Hematopoietic multipotent progenitor cell treated with erythropoietin and hydrocortisone succinate and interleukin-3 and kit ligand, for 6 days (in vitro differentiated cells): ENCODE results near the gene FOS.
A peak's percentile ranks its signal among the peaks of the same experiment; 100 is the strongest.

ENCODE experiments used
- DNase-seq: peaks from one replicate; pipeline ENCODE4 v3.0.0-alpha.2; 2015

FOS gene

DNA sequence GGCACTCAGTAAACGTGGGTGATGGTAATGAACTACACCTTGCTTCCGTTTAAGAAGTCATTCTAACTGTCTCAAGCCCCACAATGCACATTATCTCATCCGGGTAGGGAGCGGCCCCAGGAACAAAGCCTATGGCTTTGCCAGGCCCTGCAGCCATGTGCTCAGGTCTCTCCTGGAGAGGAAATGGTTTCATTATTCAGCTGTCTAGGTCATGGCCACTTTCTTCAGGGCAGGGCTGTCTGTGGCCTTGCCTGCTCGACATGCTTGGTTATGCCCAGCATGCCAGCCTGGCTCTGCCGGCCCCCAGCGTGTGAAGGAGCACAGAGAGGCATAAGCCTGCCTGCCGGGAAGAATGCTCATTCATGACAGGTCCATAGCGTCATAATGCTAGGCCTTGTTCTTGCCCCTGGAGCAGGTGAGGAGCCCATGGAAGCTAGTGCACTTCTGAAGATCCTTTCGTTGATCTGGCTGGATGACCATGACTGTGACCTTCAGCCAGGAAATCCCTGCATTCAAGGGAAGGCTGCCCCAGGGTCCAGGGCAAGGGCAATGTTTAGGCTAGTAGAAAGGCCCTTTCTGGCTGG lies 26.3 kb upstream of the FOS start:
- no peak for DNase-seq

DNA sequence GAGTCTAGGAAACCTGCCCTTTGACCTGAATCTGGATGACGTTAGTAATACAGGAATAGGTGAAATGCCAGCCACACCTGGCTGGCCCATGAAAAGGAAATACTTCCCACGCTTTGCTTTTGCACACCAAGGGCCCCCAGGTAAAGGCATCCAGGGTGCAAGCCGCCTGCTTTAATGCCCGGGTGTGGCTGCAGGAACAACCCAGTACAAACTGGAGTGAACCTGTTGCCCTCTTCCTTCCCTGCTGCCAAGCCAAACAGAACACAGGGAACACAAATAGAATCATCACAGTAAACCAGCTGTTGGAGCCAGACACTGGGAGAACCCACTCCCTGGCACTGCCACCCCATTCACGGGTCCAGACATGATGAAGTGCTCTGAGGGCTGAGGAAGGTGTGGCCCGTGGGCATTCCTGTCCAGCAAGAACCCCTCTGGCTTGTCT lies 24.2 kb upstream of the FOS start:
- DNase-seq = no peak

DNA sequence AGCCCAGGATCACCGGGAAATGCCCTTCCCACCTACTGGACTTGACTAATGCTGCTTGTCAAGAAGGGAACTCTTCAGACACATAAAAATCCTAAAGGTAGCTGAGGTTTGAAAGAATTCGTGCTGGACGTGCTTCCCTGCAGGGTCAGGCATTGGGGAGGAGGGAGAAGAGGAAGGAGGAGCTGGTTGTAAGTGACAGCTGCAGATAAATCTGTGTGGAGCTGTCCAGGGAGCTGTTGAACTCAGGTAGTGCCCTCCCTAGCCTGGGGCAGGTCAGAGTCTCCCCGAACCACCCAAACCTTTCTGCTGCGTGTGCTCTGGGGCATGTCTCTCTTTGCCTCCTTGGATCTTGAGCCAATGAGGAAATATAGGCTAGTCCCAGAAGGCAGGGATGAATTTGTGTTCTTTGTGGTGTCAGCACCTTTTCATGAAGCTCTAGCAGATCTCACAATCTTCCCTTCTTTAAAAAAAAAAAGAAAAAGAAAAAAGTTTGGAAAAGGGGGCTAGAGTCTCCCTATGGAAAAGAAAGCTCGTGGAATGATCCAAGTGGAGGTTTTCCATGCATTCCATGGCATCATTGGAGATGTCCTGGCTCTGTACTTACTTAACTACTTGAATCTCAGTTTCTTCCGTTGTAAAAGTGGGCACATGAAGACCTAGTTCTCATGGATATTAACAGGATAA lies 23.6 kb upstream of the FOS start:
- no peak for DNase-seq

DNA sequence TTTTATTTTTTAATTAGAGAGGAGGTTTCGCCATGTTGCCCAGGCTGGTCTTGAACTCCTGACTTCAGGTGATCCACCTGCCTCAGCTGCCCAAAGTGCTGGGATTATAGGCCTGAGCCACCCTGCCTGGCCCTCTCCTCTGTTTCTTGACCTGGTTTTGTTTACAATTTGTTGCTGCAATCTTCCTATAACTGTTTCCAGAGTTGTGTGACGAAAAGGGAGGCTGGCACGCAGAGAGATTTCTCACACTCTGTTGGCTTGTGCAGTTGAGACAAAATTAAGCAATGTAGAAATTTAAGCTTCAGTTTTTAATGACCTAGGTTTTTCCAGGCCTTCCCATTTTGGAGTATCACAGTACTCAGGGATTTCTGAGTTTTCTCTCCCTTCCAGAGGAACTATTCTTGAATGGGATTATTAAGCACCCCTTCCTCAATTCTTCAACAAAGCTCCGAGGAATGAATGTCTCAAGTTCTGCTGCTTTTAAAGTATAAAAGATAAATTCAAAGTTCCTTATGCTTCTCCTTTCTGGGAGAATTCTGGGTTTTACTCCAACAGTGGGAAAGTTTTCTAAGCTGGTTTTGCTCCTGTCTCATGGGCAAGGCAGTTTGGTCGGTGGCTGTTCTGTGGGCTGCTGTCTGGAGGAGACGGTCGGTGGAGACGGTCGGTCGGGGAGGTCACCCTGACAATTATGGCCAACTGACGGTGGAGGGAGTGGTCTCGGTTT lies 20.4 kb upstream of the FOS start:
- DNase-seq = no peak

DNA sequence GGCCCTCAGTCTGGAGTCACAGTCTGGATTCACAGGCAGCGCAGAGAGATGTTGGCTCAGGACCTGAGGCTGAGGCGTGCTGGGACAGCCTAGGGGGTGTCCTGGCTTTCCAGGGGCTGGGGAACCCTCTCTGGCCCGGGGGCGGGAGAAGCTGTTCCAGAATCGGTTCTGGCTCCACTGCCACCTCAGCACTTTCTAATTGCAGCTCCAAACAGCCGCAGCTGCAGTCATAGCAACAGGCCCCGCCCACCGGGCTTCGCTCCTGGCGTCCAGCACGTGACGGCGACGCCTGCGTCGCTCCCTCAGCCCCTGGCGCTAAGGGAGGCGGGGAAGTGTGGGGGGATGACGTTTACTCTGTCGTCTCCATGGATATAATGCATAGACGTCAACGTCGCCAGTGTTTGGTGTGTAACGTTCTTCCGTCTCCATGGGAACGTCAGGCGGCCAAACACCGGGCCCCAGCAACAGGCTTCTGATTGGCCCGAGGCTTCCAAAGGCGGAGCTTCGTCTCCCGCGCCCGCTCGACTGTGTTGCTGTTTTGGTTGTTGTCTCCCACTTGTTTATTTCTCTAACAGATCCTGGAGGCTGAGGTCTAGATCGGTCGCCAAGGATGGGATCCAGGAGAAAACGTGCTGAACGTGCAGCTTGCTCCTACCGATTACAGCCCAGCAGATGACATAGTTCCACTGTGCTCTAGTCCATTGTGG lies 19.7 kb upstream of the FOS start:
- DNase-seq = peak; percentile 100

DNA sequence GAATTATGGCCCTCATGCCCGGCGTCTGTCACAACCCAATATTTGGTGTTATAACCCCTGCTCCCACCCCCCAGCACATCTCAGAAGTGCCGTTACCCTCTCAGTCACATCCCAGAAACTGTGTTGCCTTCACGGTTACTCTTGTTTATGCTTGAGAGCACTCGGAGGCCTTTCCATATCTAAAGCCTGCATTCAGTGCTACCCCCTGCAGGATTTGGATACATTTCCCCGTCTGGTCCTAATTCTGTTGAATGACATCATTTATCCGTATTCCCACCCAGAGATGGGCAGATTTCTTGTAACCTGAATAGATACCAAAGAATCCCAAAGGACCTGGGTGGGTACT lies 19.1 kb upstream of the FOS start:
- DNase-seq = peak; percentile 58

DNA sequence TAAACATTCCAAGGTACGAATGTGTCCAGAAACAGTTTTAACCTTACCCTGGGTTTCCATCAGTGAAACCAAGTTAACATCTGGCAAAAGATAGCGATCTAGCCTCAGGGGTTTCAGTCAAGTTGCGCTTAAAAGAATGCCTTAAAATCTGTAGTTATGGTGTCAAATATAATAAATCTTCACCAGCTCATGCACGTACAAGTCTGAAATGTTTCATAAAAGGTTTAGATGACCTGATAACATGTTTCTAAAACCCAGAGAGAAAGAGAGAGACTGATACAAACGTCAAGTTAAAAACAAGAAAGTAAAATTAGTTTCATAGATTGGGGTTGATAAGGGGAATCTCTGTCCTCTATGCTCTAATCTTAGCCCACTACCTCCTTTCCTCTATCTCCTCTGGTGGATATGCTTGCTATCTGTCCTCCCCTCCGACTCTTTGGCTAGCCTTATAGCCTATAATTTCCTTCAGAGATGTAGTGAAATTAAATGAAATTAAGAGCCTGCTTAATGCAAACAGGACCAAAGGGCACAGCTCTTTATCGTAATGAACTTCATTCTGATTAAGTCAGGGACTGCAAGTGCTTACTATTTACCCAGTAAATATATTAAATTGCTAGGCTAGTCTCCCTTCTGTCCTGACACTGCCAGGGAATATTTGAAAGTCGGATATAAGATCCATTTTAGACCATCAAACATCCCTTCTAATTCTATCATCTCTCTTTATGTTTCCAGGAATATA lies 18.4 kb upstream of the FOS start:
- no peak for DNase-seq

DNA sequence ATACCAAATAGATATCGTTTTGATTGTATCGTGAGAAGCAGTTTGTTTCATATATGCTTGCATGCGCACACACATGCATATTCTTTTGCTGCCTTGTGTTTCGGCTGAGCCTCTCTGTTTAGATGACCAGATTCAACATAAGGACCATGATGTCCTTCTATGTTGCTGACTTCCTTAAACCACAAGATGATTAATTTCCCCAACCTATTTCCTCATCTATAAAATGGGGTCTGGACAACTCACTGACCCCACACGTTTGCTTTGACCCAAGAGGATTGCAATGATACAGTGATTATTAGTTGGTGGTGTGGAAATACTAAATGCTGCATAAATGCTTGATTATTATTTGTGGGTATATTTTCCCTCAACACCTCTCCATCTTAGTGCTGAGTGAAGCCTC lies 16.8 kb upstream of the FOS start:
- DNase-seq = no peak

DNA sequence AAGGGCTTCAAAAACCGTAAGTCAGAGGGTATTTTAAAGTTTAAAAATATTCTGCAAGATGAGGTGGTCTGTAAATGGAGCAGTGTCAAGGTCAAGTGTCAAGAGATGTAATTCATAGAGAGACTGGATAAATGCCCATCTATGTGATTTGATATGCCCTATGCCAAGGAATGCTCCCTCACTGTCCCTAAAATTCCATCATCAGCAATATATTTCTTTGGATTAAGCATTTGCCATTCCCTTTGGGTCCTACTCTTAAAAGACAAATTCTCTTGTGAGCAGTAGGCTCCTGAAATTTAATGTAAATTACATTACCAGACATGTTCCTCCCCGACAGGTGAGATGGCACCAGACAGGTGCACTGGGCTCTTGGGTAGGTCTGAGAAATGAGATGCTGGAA lies 16.0 kb upstream of the FOS start:
- DNase-seq = no peak

DNA sequence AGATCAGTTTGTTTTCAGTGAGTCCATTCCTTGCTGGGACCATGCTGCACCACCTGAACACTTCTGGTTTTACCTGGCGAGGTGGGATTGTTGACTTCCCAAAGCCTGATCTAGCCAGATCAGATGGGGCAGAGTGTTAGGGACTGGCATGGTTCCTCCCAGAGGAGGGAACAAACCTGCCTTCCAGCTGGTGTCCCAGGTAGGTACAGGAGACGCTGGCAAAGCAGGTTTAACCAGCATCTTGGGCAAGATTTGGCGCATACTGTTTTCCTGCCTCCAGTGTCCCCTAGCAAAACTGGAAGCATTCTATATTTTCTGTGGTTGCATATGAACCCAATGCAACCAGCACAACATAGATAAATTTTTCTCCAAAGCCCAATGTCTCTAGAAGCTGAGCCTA lies 14.6 kb upstream of the FOS start:
- DNase-seq = no peak

DNA sequence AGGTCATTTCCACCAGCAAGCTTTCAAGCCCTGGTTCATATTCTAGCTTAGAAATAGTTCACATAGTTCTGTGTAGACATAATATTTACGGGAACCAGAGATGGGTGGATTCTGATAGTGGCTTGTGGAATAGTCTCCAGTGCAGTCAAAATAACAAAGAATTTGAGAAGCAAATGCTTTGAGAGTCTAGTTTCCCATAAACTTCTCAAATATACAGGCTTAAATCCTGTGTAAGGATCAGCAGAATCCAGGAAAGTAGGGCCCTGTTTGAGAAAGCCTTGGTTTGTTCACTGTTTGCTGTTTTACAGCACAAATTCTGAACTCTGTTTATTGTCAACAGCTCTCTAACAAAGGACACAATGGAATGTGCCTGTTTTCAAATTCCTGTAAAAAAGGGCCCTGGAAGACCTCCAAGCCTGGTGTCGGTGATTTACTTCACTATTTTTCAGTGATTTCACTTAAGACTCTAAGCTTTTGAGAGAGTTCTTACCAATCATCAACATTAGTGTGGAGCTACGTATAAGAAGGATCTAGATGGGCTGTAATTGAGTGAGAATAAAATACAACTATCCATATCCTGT lies 11.4 kb upstream of the FOS start:
- DNase-seq = no peak

DNA sequence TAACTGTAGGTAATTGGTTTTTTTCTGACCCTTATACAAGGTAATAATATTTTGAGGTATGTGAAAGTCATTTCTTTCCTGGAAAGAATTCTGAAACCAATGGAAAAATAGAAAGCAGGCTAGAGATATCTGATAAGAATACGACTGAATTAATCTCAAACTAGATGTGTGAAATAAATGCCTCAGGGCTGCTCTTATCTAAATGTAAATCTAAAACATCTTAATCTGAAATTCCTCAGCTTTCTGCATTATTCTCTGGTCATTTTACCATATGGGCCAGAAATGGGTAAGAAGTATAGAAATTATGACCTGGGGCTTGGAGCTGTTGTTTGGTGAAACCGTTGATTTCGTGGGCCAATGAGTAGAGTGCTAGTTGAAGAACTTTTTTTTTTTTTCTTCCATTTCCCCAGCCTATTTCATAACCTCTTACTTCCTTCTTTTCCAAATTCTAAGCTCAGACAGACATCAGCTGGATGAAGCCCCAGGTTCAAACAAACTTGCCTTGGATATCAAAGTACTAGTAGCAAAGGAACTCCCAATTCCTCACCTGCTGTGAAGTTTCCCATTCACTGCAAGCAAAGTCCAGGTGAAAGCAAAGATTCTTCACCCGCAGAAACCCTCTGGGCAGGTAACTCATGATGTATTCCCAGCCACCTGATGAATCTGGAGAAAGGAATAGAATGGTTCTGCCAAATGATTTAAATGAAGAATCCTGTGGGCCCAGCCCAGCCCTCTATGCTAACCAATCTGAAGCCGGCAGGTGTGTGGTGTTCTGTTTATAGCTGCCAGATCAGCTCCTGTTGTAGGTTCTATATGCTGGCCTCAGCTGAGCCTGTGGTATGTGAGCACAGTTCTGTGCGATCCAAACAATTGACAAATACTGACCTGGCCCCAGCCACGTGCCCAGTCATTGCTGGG lies 9.7 kb upstream of the FOS start:
- DNase-seq = peak; percentile 50

DNA sequence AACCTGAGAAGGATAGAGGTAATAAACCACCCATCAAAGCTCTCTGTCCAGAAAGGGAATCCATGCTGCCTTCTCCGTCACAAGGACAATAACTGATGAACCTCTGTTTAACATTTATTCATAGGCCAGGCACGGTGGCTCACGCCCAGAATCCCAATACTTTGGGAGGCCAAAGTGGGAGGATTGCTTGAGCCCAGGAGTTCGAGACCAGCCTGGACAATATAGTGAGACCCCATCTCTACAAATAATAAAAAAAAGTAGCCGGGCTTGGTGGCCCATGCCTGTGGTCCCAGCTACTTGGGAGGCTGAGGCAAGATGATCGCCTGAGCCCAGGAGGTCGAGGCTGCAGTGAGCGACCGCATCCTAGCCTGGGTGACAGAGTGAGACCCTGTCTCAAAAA lies 7.1 kb upstream of the FOS start:
- no peak for DNase-seq

DNA sequence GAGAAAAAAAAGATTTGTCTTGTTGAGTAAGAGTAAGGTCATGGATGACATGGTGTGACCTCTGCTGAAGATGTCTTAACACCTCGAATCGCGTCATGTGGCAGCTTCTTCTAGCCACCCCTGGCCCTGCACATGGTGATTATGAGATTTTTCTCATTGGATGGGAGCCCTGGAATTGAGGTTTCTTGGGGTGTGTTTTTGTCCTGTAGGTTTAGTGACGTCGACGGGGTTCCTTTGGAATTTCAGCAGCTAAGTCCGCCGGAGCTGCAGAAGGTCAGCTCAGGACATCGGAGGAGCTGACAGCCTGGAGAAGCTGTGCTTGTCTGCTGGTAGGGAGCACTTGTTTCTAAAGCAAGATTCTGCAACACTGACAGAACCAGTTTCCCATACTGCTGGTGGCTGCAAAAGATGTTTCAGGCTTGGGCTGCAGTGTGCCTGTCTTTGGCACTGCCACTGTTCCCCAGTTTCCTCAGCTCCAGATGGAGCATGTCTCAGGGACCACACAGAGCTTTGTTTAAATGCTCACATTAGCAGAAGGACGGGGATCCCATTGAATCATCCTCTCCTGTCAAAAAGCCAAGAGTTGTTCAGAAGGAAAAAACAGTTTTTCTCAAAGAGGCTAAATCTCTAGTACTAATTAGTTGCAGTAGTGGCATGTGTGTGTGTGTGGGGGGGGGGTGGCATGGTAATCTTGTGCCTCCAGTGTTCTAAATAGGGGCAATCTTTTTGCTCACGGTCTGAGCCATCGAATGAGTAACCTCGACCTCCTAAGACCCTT lies 5.2 kb upstream of the FOS start:
- DNase-seq = no peak

DNA sequence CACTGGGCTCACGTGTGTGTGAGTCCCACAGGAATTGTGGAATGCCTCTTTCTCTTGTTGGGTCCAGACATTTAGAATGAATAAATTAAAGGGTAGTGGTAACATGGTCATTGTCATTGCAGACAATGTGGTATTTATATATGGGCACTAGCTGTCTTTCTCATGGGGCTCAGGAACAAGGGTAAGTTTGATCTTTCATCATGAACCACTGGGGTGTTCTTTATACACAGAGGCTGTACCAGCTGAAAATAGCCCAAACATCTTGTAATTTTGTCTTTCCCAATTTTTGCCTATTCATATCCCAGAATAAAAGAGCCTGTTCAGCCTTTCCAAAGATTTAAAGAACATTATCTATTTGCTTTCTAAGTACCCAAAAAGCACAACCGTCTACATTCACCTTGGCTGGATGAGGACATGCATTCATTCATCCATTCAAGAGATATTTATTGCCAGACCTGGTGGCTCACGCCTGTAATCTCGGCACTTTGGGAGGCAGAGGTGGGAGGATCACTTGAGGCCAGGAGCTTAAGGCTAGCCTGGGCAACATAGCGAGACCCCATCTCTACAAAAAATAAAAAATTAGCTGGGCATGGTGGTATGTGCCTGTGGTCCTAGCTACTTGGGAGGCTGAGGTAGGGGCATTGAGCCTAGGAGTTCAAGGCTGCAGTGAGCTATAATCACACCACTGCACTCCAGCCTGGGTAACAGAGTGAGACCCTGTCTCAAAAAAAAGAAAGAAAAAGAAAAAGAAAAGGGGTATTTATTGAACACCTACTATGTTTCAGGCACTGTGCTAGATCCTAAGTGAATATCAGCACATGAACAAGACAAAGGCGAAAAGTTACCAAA lies 4.4 kb upstream of the FOS start:
- no peak for DNase-seq

DNA sequence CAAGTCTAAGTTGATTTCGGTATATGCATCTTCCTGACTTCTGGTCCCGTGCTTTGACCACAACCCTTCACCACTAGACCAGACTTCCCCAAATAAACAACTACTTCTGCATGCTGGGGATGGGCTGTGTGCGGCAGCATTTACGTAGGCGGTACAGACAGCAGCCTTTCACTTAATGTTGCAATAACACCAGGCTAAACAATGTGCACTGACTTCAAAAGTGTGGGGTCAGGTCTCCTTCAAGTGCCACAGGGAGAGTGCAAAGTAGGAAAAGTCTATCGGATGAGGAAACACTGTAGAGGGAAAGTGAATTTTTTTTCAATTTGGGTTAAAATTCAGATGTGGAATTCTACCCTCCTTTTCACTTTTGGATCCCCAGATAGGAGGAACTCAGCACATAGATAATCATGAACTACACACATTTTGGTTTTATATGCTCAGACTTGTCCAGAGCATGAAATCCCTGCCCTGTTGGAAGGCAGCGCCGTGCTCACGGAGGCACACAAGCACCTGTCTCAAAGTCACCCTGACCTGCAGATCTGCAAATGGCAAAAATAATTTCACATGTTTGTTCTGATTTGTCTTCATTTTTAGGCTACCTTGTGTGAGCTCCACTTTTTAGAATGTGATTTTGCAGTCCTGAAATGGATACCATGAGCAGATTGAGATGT lies 3.6 kb upstream of the FOS start:
- peak; percentile 85 for DNase-seq

DNA sequence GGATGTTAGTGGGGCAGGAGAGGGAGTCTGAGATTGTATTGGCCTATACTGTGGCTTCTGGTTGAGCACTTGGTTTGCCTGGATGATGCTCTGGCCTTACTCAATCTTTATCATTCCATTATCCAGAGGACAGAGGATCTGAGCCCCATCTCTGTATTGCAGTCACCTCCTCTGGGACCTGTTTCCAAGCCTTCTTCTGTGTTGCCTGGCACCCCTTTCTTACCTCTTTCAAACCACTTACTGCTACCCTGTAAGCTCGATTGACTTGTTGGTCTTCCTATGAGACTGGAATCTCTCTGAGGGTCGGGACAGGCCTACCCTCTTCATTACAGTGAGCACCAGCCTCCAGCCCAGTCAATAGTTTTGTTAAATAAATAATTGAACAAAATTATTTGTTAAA lies 3.0 kb upstream of the FOS start:
- DNase-seq = no peak

DNA sequence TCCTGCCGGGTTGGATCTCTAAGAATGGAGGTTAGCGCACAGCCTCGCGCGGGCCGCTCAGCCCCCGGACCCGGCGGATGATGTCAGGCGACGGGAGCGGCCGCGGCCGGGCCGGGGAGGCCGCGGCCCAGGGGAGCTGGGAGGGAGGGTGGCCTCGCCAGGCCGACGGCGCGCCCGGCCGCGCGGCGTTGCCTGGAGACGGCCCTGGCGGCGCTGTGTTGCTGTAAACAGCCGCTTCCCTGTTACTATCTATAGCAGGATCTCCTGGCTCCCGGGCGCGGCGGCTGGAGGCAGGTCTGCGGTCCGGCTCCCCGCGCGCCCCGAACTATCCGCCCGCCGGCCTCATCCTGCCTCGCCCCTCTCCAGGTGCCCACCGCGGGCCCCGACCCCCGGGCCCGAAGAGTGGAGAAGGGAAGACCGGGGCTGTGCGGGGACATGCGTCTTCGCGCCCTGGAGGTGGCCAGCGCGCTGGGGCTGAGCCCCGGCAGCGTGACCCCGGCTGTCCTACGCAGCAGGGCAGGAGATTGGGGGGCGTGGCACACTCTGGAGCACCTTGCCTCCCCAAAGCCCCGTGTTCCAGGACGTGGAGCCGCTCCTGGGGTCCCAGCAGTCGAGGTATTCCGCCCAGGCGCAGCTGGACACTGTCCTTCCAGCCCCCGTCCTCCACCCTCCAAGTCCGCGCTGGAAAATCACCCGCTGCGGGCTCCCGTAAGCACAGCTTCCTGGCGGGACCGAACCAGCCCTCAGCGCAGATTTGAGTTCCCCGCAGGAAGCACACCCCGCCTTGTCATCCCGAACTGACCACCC lies 1.4 kb upstream of the FOS start:
- peak; percentile 89 for DNase-seq
